Tibial nerve (tissue), 4 donors: ENCODE results near the gene BRICD5. TPM values are rescaled to one million over a fixed set of nuclear protein-coding genes. Genes with fewer than 3 reads are reported as not detected.

Experiments used
- DNase-seq, 2 donors: peaks; one replicate each; pipeline ENCODE4 v3.0.0-alpha.2; 2019; ENCODE audit warnings: low spot score in 2 of 2
- H3K27ac ChIP-seq, 4 donors: fragments of 200-600 bp; sonication (generic) in 3 of 4; one replicate each; pipeline ENCODE4 v1.5.1; 2017 to 2019; ENCODE audit warnings: mild to moderate bottlenecking in 1 of 4
- H3K27me3 ChIP-seq, 2 donors: fragments of 200-600 bp; sonication (generic) in 1 of 2; one replicate each; pipeline versions ENCODE4 v1.5.1 to v1.6.0; 2017 to 2019
- H3K36me3 ChIP-seq, 3 donors: fragments of 200-600 bp; sonication (generic); one replicate each; pipeline ENCODE4 v1.5.1; 2018 to 2019
- H3K4me1 ChIP-seq, 4 donors: fragments of 200-600 bp; sonication (generic) in 3 of 4; one replicate each; pipeline ENCODE4 v1.5.1; 2017 to 2019
- H3K4me3 ChIP-seq, 4 donors: fragments of 200-600 bp; sonication (generic) in 3 of 4; one replicate each; pipeline ENCODE4 v1.5.1; 2017 to 2019; ENCODE audit warnings: mild to moderate bottlenecking in 1 of 4, moderate library complexity in 1 of 4
- H3K9me3 ChIP-seq, 4 donors: fragments of 200-600 bp; sonication (generic) in 3 of 4; one replicate each; pipeline ENCODE4 v1.5.1; 2017 to 2019
- CTCF ChIP-seq, 5 experiments: fragments of 200-600 bp in 3 of 5; fragments of 450-650 bp in 2 of 5; sonication (generic) in 3 of 5; IDR thresholded peaks; one replicate each; pipeline ENCODE4 v1.5.1; 2016 to 2019; ENCODE audit warnings: antibody characterized with exemption in 5 of 5, mild to moderate bottlenecking in 3 of 5, moderate library complexity in 2 of 5
- EP300 ChIP-seq, 2 donors: sonication (generic); formaldehyde crosslinking; IDR thresholded peaks; one replicate each; pipeline ENCODE4 v1.6.1; 2017; ENCODE audit warnings: antibody characterized with exemption in 2 of 2, mild to moderate bottlenecking in 1 of 2
- POLR2A ChIP-seq, 2 donors: fragments of 450-650 bp; IDR thresholded peaks; one replicate each; pipeline ENCODE4 v1.6.1; 2017; ENCODE audit warnings: antibody characterized with exemption in 2 of 2, mild to moderate bottlenecking in 2 of 2, moderate library complexity in 2 of 2
- WGBS, 2 donors: methylation state at CpG; one replicate each; pipeline ENCODE4 v1.1.5; 2018; 5-methylcytosine and 5-hydroxymethylcytosine counted together
- total RNA-seq, 4 donors: library from RNA; depleted of rRNA; stranded (reverse); fragments of >200 nt; gene quantifications; one replicate each; pipeline ENCODE4 v1.1.0, GENCODE V29; 2016

BRICD5 gene
- total RNA-seq, 4 donors from 2014 or later: 19.8 to 203 (median 24.4) TPM

- no peak overlapping the region for H3K4me3 ChIP-seq
- H3K4me1 ChIP-seq: peaks cover 0 to 12% (median 5%) of the 10 kb centered on the region in 4 donors
- TF ChIP-seq EP300 (IDR thresholded peaks at IDR 0.05) (no peak), POLR2A (IDR thresholded peaks at IDR 0.05) (no peak), CTCF (IDR thresholded peaks at IDR 0.05) (no peak)
- no peak for DNase-seq
- no peak overlapping the region for H3K27ac ChIP-seq
- peaks cover 0 to 1% of the 10 kb centered on the region in 2 donors for H3K27me3 ChIP-seq
- no peaks in the 10 kb centered on the region for H3K36me3 ChIP-seq
- no peaks in the 10 kb centered on the region for H3K9me3 ChIP-seq
- WGBS, 2 donors: 91 to 95% methylated on average over 7 to 8 of the region's 8 CpGs
Measured at GRCh38 chr16:2188395-2188794, 22.3 kb downstream of the BRICD5 start.

GRCh38 chr16:2187212-2187611, 23.5 kb downstream of the BRICD5 start:
- Histone ChIP-seq H3K27ac (no peak overlapping the region), H3K9me3 (no peaks in the 10 kb centered on the region), H3K4me1 (peaks cover 0 to 12% (median 5%) of the 10 kb centered on the region in 4 donors), H3K27me3 (no peaks in the 10 kb centered on the region), H3K4me3 (no peak overlapping the region), H3K36me3 (no peaks in the 10 kb centered on the region)
- 71 to 82% methylated on average over 13 to 17 of the region's 17 CpGs for WGBS, 2 donors
- no peak for DNase-seq
- TF ChIP-seq CTCF (IDR thresholded peaks at IDR 0.05) (no peak), POLR2A (IDR thresholded peaks at IDR 0.05) (no peak), EP300 (IDR thresholded peaks at IDR 0.05) (no peak)

DNA sequence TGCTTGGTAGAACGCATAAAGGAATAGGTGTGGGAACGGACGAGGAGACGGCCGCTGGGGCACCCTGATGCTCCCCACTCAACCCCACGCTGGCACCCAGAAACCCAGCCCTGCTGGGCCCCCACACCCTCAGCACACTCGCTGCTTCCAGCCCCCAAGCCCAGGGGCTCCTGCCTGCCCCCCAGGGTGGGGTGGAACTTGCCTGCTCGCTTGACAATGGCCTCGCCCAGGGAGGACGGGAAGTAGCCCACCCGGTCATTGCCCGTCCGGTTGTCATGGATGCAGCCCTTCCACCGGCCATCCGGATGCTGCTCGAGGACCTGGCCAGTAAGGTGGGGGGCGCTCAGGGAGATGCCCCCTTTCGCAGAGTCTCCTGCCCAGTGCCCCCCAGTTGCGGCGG, 24.2 kb downstream of the BRICD5 start:
- Histone ChIP-seq H3K27ac (no peak overlapping the region), H3K4me1 (peaks cover 0 to 10% (median 4%) of the 10 kb centered on the region in 4 donors), H3K36me3 (no peaks in the 10 kb centered on the region), H3K4me3 (no peak overlapping the region), H3K27me3 (no peaks in the 10 kb centered on the region), H3K9me3 (no peaks in the 10 kb centered on the region)
- no peak for DNase-seq
- no peak for TF ChIP-seq CTCF (IDR thresholded peaks at IDR 0.05)
- no peak for TF ChIP-seq EP300 (IDR thresholded peaks at IDR 0.05)
- no peak for TF ChIP-seq POLR2A (IDR thresholded peaks at IDR 0.05)
- WGBS, 2 donors: 90 to 91% methylated on average over 6 to 15 of the region's 20 CpGs

DNA sequence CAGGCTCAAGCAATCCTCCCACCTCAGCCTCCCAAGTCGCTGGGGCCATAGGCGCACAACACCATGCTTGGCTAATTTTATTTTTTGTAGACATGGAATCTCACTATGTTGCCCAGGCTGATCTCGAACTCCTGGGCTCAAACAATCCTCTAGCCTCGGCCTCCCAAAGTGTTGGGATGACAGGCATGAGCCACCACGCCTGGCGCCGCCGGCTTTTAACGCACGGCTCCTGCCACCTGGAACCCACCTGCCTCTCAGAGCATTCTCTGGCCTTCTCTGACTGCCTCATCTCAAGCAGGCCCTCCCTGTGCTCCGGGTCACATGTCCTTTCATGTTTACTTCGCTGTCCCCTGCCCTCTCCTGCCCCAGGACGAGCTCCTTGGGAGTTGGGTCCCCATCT, 24.6 kb downstream of the BRICD5 start:
- DNase-seq: no peak
- H3K36me3 ChIP-seq: no peaks in the 10 kb centered on the region
- no peaks in the 10 kb centered on the region for H3K27me3 ChIP-seq
- peaks cover 0 to 5% (median 2%) of the 10 kb centered on the region in 4 donors for H3K4me1 ChIP-seq
- TF ChIP-seq CTCF (IDR thresholded peaks at IDR 0.05): no peak
- no peak for TF ChIP-seq EP300 (IDR thresholded peaks at IDR 0.05)
- TF ChIP-seq POLR2A (IDR thresholded peaks at IDR 0.05): no peak
- H3K27ac ChIP-seq: no peak overlapping the region
- H3K9me3 ChIP-seq: no peaks in the 10 kb centered on the region
- H3K4me3 ChIP-seq: no peak overlapping the region
- WGBS, 2 donors: 89% methylated on average over 13 of the region's 13 CpGs

GRCh38 chr16:2184962-2185361, 25.7 kb downstream of the BRICD5 start:
- H3K9me3 ChIP-seq: no peaks in the 10 kb centered on the region
- no peaks in the 10 kb centered on the region for H3K4me1 ChIP-seq
- H3K27ac ChIP-seq: no peak overlapping the region
- no peak overlapping the region for H3K4me3 ChIP-seq
- H3K36me3 ChIP-seq: no peaks in the 10 kb centered on the region
- 78 to 93% methylated on average over 15 to 19 of the region's 20 CpGs for WGBS, 2 donors
- H3K27me3 ChIP-seq: no peaks in the 10 kb centered on the region
- DNase-seq: no peak
- TF ChIP-seq CTCF (IDR thresholded peaks at IDR 0.05): no peak
- no peak for TF ChIP-seq POLR2A (IDR thresholded peaks at IDR 0.05)
- TF ChIP-seq EP300 (IDR thresholded peaks at IDR 0.05): no peak
